IPS DF 4.7 (cell line): Measurements from ENCODE around the gene CABP1.
"Not testable (repeated sequence)": the region's sequence is repeated elsewhere in the genome, so short reads cannot be mapped to it uniquely, and the experiment has no call there.

Source experiments
- DNase-seq: peaks from one replicate; pipeline ENCODE4 v3.0.0-alpha.2; 2013; ENCODE audit warnings: low spot score; ENCODE audit errors: extremely low read depth

CABP1 gene

GRCh38 chr12:120666571-120667390 is 26.4 kb downstream of the CABP1 start:
- no peak for DNase-seq

- DNase-seq, result no peak
Observed at GRCh38 chr12:120668091-120668867, 27.9 kb downstream of the CABP1 start.

- DNase-seq, result no peak
Observed at GRCh38 chr12:120668868-120669840, 28.7 kb downstream of the CABP1 start.

- DNase-seq, result not testable (repeated sequence)
Observed at GRCh38 chr12:120670237-120670636, 29.8 kb downstream of the CABP1 start.

GRCh38 chr12:120670667-120671066 is 30.2 kb downstream of the CABP1 start:
- no peak for DNase-seq

- no peak for DNase-seq
Observed at GRCh38 chr12:120674097-120674636, 33.7 kb downstream of the CABP1 start.

GRCh38 chr12:120677765-120678473 is 37.5 kb downstream of the CABP1 start:
- no peak for DNase-seq

- no peak for DNase-seq
Observed at GRCh38 chr12:120678572-120678971, 38.1 kb downstream of the CABP1 start.

- no peak for DNase-seq
Observed at GRCh38 chr12:120680165-120680738, 39.8 kb downstream of the CABP1 start.

GRCh38 chr12:120684523-120684932 is 44.1 kb downstream of the CABP1 start:
- no peak for DNase-seq

GRCh38 chr12:120685522-120685921 is 45.1 kb downstream of the CABP1 start:
- no peak for DNase-seq

- DNase-seq, result peak; percentile 92
Observed at GRCh38 chr12:120686151-120686689, 45.8 kb downstream of the CABP1 start.

GRCh38 chr12:120686690-120687577 is 46.5 kb downstream of the CABP1 start, which contains the start of gene MLEC:
MLEC (plus strand) TSS chr12:120687149; CDS start chr12:120687297, 148 bp downstream.
- peak; percentile 78 for DNase-seq

- DNase-seq, result no peak
Observed at GRCh38 chr12:120687578-120688289, 47.3 kb downstream of the CABP1 start.

GRCh38 chr12:120688527-120689071 is 48.2 kb downstream of the CABP1 start:
- no peak for DNase-seq

- DNase-seq, result no peak
Observed at GRCh38 chr12:120689397-120690082, 49.1 kb downstream of the CABP1 start.

GRCh38 chr12:120690083-120690450 is 49.6 kb downstream of the CABP1 start:
- DNase-seq, result no peak
